Endodermal cell (in vitro differentiated cells): ENCODE data around the gene RGS4. TPM values are rescaled to one million over a fixed set of nuclear protein-coding genes. Genes with fewer than 3 reads are reported as not detected.
A peak's percentile ranks its signal among the peaks of the same experiment; 100 is the strongest.

ENCODE experiments used
- DNase-seq: peaks from one replicate; pipeline ENCODE4 v3.0.0-alpha.2; 2017
- H3K27ac ChIP-seq: 2 replicates; pipeline ENCODE4 v1.5.1; 2013; ENCODE audit warnings: mild to moderate bottlenecking, low read depth, low read length, moderate library complexity
- H3K27me3 ChIP-seq: 2 replicates; pipeline ENCODE4 v1.6.1; 2013; ENCODE audit warnings: mild to moderate bottlenecking, low read length, moderate library complexity; ENCODE audit not compliant: insufficient read depth, control insufficient read depth, poor library complexity, severe bottlenecking
- H3K36me3 ChIP-seq: 2 replicates; pipeline ENCODE4 v1.7.0; 2013; ENCODE audit warnings: mild to moderate bottlenecking, low read length, moderate library complexity; ENCODE audit not compliant: control insufficient read depth, insufficient read depth
- H3K4me1 ChIP-seq: one replicate; pipeline ENCODE4 v1.7.0; 2013; ENCODE audit warnings: low read length; ENCODE audit not compliant: control insufficient read depth, insufficient read depth
- H3K4me3 ChIP-seq: 2 replicates; pipeline ENCODE4 v1.5.1; 2013; ENCODE audit warnings: mild to moderate bottlenecking, low read length, moderate library complexity
- H3K9ac ChIP-seq: 2 replicates; pipeline ENCODE4 v1.6.1; 2013; ENCODE audit warnings: mild to moderate bottlenecking, low read length, moderate library complexity; ENCODE audit not compliant: poor library complexity, severe bottlenecking; ENCODE audit errors: extremely low read depth
- H3K9me3 ChIP-seq: 2 replicates; pipeline ENCODE4 v1.6.1; 2013; ENCODE audit warnings: mild to moderate bottlenecking, low read length, moderate library complexity; ENCODE audit not compliant: control insufficient read depth
- H3K27ac Mint-ChIP-seq: 2 replicates; pipeline ENCODE4 v1.8.0; 2020; ENCODE audit warnings: mixed read lengths
- H3K27me3 Mint-ChIP-seq: 2 replicates; pipeline ENCODE4 v1.8.0; 2021; ENCODE audit warnings: mild to moderate bottlenecking, mixed read lengths; ENCODE audit not compliant: insufficient read depth
- H3K36me3 Mint-ChIP-seq: 2 replicates; pipeline ENCODE4 v1.8.0; 2020; ENCODE audit warnings: low read depth, mixed read lengths
- H3K4me1 Mint-ChIP-seq: 2 replicates; pipeline ENCODE4 v1.8.0; 2020; ENCODE audit warnings: mixed read lengths
- H3K4me3 Mint-ChIP-seq: 2 replicates; pipeline ENCODE4 v1.8.0; 2020; ENCODE audit warnings: mild to moderate bottlenecking, moderate library complexity, mixed read lengths
- H3K9me3 Mint-ChIP-seq: 2 replicates; pipeline ENCODE4 v1.8.0; 2020; ENCODE audit warnings: mild to moderate bottlenecking, mixed read lengths
- WGBS, 2 experiments: methylation state at CpG; one replicate each; pipeline versions ENCODE4 v1.1.5 to v1.1.7; 2013; ENCODE audit warnings: missing lambda C conversion rate in 2 of 2, mixed read lengths in 1 of 2; ENCODE audit not compliant: insufficient coverage in 1 of 2, insufficient read length in 1 of 2; 5-methylcytosine and 5-hydroxymethylcytosine counted together
- long read RNA-seq, 4 experiments: library from polyadenylated mRNA in 2 of 4; library from RNA in 1 of 4; library from capped mRNA in 1 of 4; stranded (forward) in 3 of 4; unstranded in 1 of 4; transcript quantifications; one replicate each; pipeline ENCODE4 v2.0.0, GENCODE V29; 2020 to 2021; ENCODE audit warnings: inconsistent platforms in 1 of 4
- polyA plus RNA-seq, 2 experiments: library from polyadenylated mRNA; stranded (reverse); fragments of 50-300 nt; gene quantifications; one replicate each; pipeline ENCODE4 v1.2.3, GENCODE V29; 2013
- total RNA-seq, 2 donors: library from RNA; stranded (reverse); fragmentation: NEBNext Ultra II Directional in 1 of 2; extraction: Animal tissue kit (Norgen Biotek cat#: 25700) in 1 of 2; gene quantifications; 2 replicates in 1 of 2; 3 replicates in 1 of 2; pipeline ENCODE4 v1.2.1, GENCODE V29; 2021
- TF ChIP-seq, protein P1 (sequence below): fragments of 200-600 bp; sonication (generic); conservative IDR thresholded peaks from 2 replicates; pipeline ENCODE4 v1.5.0; 2021; ENCODE audit warnings: antibody characterized with exemption, mild to moderate bottlenecking

Gene RGS4
- under 1 TPM; 0.48 to 0.51 TPM for total RNA-seq
- 5.9 TPM for polyA plus RNA-seq (2013, experiment 1 of 2)
- 5.1 TPM for polyA plus RNA-seq (2013, experiment 2 of 2)
- long read RNA-seq, experiment 1: 0 reads
- long read RNA-seq, experiment 2, partial matches to known transcripts: 0 of 1 reads
- long read RNA-seq, experiment 2, other reads (novel, unspliced or antisense): 0 of 1 reads
- long read RNA-seq, experiment 3, partial matches to known transcripts: 0 of 2 reads
- long read RNA-seq, experiment 3, other reads (novel, unspliced or antisense): 0 of 2 reads
- long read RNA-seq, experiment 4: 0 reads

DNA sequence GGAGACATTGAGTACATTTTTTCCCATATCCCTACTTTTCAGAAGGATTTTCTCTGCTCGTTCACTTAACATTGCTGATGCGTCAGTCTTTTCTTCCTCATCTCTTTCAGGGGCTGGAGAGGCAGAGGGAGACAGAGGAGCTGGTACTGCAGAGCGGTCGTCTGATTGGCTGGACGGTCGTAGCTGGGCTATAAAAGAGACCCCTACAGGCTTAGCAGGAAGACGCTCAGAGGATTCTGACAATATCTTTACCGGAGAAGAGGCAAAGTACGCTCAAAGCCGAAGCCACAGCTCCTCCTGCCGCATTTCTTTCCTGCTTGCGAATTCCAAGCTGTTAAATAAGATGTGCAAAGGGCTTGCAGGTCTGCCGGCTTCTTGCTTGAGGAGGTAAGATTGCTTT lies at the start of gene RGS4:
TSS of gene RGS4 (plus strand) at position 220 of the 400 bp plus-strand sequence. CDS start at position 344, 124 bp downstream.
- no peak within 1 kb of the TSS for H3K9ac ChIP-seq
- H3K4me1 Mint-ChIP-seq: peaks cover 8% of the 10 kb centered on the region

GRCh38 chr1:163022129-163022528 lies 47.0 kb upstream of the RGS4 start:
- DNase-seq: no peak
- peaks cover 4% of the 10 kb centered on the region for H3K27me3 Mint-ChIP-seq
- Histone ChIP-seq H3K27ac (no peak overlapping the region), H3K4me1 (no peaks in the 10 kb centered on the region), H3K4me3 (peak overlapping the region; percentile 27), H3K9me3 (peaks cover 26% of the 10 kb centered on the region), H3K9ac (no peak overlapping the region), H3K36me3 (no peaks in the 10 kb centered on the region), H3K27me3 (no peaks in the 10 kb centered on the region)
- no peaks in the 10 kb centered on the region for H3K4me1 Mint-ChIP-seq
- no peaks in the 10 kb centered on the region for H3K36me3 Mint-ChIP-seq
- H3K9me3 Mint-ChIP-seq: peaks cover 10% of the 10 kb centered on the region
- no peak overlapping the region for H3K4me3 Mint-ChIP-seq
- TF ChIP-seq, protein P1, sequence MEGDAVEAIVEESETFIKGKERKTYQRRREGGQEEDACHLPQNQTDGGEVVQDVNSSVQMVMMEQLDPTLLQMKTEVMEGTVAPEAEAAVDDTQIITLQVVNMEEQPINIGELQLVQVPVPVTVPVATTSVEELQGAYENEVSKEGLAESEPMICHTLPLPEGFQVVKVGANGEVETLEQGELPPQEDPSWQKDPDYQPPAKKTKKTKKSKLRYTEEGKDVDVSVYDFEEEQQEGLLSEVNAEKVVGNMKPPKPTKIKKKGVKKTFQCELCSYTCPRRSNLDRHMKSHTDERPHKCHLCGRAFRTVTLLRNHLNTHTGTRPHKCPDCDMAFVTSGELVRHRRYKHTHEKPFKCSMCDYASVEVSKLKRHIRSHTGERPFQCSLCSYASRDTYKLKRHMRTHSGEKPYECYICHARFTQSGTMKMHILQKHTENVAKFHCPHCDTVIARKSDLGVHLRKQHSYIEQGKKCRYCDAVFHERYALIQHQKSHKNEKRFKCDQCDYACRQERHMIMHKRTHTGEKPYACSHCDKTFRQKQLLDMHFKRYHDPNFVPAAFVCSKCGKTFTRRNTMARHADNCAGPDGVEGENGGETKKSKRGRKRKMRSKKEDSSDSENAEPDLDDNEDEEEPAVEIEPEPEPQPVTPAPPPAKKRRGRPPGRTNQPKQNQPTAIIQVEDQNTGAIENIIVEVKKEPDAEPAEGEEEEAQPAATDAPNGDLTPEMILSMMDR: no peak
- no peak overlapping the region for H3K27ac Mint-ChIP-seq

More for the DNA sequence above, at the start of gene RGS4:
- no peak within 1 kb of the TSS for H3K27ac ChIP-seq
- H3K9me3 Mint-ChIP-seq: no peaks in the 10 kb centered on the region
- no peaks in the 10 kb centered on the region for H3K36me3 Mint-ChIP-seq
- H3K27me3 ChIP-seq: peaks cover 13% of the 10 kb centered on the region
- no peaks in the 10 kb centered on the region for H3K9me3 ChIP-seq
- 2 to 4% methylated on average over 7 to 13 of the region's 13 CpGs for whole genome bisulfite sequencing, 2 experiments
- DNase-seq: peak; percentile 93
- no peak within 1 kb of the TSS for H3K27ac Mint-ChIP-seq
- H3K4me3 ChIP-seq: no peak within 1 kb of the TSS
- TF ChIP-seq, protein P1: peak; percentile 82
- H3K4me3 Mint-ChIP-seq: no peak within 1 kb of the TSS
- H3K4me1 ChIP-seq: peaks cover 6% of the 10 kb centered on the region
- no peaks in the 10 kb centered on the region for H3K36me3 ChIP-seq
- peaks cover 4% of the 10 kb centered on the region for H3K27me3 Mint-ChIP-seq

- Histone ChIP-seq H3K9ac (no peak overlapping the region), H3K4me1 (no peaks in the 10 kb centered on the region), H3K36me3 (no peaks in the 10 kb centered on the region), H3K27me3 (no peaks in the 10 kb centered on the region), H3K27ac (no peak overlapping the region), H3K9me3 (peaks cover 11% of the 10 kb centered on the region), H3K4me3 (no peak overlapping the region)
- no peak overlapping the region for H3K4me3 Mint-ChIP-seq
- no peaks in the 10 kb centered on the region for H3K27me3 Mint-ChIP-seq
- no peaks in the 10 kb centered on the region for H3K4me1 Mint-ChIP-seq
- H3K36me3 Mint-ChIP-seq: no peaks in the 10 kb centered on the region
- H3K27ac Mint-ChIP-seq: no peak overlapping the region
- TF ChIP-seq, protein P1: no peak
- no peak for DNase-seq
- H3K9me3 Mint-ChIP-seq: peaks cover 3% of the 10 kb centered on the region
These were observed 41.6 kb upstream of the RGS4 start for GRCh38 chr1:163027610-163028009.
